Airway epithelial cell (primary cell): ENCODE results near the gene CCR7. TPM values are rescaled to one million over a fixed set of nuclear protein-coding genes. Genes with fewer than 3 reads are reported as not detected.

Experiments
- total RNA-seq: library from RNA; depleted of rRNA; stranded (reverse); fragments of >200 nt; gene quantifications from 2 replicates; pipeline ENCODE4 v1.2.3, GENCODE V29; 2015

Gene CCR7, protein sequence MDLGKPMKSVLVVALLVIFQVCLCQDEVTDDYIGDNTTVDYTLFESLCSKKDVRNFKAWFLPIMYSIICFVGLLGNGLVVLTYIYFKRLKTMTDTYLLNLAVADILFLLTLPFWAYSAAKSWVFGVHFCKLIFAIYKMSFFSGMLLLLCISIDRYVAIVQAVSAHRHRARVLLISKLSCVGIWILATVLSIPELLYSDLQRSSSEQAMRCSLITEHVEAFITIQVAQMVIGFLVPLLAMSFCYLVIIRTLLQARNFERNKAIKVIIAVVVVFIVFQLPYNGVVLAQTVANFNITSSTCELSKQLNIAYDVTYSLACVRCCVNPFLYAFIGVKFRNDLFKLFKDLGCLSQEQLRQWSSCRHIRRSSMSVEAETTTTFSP
- not detected in 2 replicates for total RNA-seq

DNA sequence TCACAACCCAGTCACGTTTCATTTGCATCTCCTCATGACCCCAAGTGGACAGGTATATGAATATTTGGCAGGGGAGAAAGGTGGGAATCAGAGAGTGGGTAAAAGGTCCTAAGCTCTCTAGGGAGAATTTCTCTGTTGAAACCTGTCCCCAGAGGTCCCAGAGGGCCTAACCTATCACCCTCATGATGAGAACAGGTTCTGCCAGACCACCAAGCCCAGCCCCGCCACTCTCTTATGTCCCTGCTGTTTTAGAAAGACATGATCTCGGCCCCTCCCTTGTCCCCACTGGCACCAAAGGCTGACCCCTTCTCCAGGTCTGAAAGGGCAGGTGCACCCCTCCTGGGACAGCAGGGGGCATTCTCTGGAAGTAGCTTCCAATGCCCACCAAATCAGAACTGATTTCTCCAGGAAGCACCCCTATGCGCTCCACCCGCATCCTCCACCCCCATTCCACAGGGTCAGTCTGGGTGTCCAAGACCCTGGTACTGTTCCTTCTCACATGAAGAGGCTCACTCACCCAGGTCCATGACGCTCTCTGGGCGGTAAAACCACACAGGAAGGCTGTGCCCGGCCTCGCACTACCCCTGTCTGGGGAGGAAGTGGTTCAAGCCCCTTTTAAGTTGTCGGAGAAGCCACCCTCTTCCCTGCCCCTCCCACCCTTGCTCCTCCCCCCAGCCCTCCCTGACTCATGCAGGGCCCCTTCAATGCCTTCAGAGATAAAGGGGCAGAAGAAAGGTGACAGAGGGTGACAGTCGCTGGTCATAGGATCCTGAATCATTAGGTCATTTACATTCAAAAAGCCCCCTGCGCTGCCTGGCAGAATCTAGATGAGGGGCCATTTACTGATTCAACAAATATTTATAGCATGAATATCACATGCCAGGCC is at the start of gene CCR7:
Gene CCR7, minus strand, starts transcription at position 590 of the 886 bp plus-strand sequence. Its CDS starts 63 bp downstream, at position 527.

Other genes starting within 250 kb of the CCR7 start
- not detected in 2 replicates for gene GJD3, start 200.7 kb downstream of the CCR7 start, total RNA-seq
- gene TOP2A, start 147.6 kb downstream of the CCR7 start, total RNA-seq = 89.1 and 102 TPM in 2 replicates
- 33.6 and 35.5 TPM in 2 replicates for gene IGFBP4, start 122.0 kb downstream of the CCR7 start, total RNA-seq
- 179 and 332 TPM in 2 replicates for gene TNS4, start 63.8 kb downstream of the CCR7 start, total RNA-seq
- gene SMARCE1, start 82.3 kb upstream of the CCR7 start, total RNA-seq = 81.3 and 87.2 TPM in 2 replicates
- gene KRT222, start 99.7 kb upstream of the CCR7 start, total RNA-seq = not detected in 2 replicates
- gene KRT24, start 138.3 kb upstream of the CCR7 start, total RNA-seq = 1.5 and 2.5 TPM in 2 replicates
- not detected in 2 replicates for gene KRT25, start 189.9 kb upstream of the CCR7 start, total RNA-seq
- gene KRT26, start 206.7 kb upstream of the CCR7 start, total RNA-seq = not detected in 2 replicates
- not detected in 2 replicates for gene KRT27, start 217.1 kb upstream of the CCR7 start, total RNA-seq
- gene KRT28, start 234.5 kb upstream of the CCR7 start, total RNA-seq = not detected in 2 replicates